ENCODE data around the gene BRSK2.
"Not testable (repeated sequence)": the region's sequence is repeated elsewhere in the genome, so short reads cannot be mapped to it uniquely, and the experiment has no call there.

Gene BRSK2

DNA sequence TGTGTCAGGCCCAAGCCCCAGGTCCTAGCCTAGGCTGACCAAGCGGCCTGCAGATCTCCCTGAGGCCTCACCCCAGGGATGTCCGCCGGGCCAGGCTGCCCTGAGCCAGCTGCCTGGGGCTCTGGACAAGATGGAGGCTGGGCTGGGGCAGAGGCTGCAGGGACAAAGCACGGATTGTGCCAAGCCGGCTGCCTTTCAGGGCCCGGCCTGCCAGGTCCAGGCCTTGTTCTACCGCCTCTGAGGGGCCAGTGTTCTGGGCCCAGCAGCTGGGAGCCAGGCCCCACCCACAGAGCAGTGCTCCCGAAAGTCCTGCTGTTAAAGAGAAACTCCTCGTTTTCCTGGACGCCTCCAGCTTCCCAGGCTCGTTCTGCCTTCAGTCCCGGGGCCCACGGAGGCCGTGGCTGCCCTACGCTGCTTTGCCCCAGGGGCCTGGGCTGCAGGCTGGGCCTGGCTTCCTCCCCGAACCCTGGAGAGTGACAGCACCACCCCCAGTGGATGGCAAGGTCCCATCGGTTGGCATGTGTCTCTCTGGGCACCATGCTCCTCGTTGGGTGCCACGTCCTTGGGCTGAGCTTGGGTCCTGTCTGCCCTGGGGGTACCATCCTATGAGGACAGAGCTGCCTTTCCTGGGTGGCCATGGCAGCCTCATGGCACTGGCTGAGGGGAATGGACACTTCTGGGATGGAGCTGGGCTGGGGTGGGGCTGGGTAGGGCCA lies 7.6 kb downstream of the BRSK2 start:
- DNase-seq: no peak

GRCh38 chr11:1397862-1398527 lies 8.3 kb downstream of the BRSK2 start:
- no peak for DNase-seq

DNA sequence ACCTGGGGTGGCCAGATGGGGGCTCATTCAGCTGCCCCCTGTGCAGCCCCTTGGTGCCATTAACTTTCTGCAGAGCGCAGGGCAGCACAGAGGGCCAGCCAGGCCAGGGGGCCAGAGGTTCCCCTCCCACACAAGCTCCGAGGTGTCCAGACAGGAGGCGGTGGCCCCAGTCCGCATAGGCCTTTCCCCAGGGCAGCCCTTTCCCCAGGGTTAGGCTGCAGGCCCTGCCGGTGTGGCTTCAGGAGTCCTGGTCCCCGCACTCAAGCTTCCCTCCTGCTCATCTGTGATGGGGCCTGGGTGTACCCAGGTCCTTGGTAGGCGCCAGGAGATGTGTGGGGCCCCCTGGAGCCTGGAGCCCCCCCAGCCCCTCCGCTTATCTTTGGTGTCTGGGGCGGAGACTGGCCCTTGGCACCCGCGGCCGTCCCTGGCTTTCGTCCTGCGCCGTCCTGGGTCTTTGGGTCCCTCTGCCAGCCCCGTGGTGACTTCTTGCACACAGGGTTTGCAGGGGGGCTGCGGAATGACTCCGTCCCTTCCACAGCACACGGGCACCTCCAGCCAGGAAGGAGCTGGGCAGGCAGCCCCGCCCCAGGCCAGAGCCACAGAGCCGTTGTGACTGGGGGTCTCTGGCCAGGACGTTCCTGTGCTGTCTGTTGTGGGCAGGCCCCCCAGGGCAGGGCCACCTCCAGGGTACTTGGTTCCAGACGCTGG lies 8.9 kb downstream of the BRSK2 start:
- no peak for DNase-seq

GRCh38 chr11:1399386-1400316 lies 9.9 kb downstream of the BRSK2 start:
- no peak for DNase-seq

- DNase-seq: no peak
Measured at GRCh38 chr11:1400317-1401170, 10.8 kb downstream of the BRSK2 start.

GRCh38 chr11:1401171-1401445 lies 11.4 kb downstream of the BRSK2 start:
- no peak for DNase-seq

DNA sequence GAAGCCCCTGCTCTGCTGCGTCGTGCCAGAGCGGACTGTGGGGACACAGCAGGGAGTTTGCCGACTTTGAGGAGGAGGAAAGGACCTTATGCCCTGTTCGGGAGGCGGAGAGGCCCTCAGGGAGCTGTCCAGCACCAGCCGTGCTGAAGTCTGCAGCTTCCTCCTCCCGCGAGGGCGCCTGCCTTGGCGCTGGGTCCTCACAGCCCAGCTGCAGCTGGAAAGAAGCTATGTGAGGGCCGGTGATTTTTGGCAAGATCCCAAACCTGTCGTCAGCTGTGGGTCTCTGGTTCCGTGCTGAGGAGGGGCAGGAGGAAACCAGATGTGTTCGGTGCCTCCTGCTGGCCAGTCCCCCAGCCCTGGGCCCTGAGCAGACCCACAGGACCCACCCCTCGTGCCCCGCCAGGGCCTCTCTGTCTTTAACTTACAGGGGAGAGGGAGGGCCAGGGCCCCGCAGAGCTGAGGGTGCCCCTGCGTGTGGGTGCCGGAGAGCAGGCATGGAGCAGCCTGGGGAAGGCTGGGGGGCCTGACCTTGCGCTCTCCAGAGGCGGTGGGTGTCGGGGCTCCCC lies 12.0 kb downstream of the BRSK2 start:
- no peak for DNase-seq

DNA sequence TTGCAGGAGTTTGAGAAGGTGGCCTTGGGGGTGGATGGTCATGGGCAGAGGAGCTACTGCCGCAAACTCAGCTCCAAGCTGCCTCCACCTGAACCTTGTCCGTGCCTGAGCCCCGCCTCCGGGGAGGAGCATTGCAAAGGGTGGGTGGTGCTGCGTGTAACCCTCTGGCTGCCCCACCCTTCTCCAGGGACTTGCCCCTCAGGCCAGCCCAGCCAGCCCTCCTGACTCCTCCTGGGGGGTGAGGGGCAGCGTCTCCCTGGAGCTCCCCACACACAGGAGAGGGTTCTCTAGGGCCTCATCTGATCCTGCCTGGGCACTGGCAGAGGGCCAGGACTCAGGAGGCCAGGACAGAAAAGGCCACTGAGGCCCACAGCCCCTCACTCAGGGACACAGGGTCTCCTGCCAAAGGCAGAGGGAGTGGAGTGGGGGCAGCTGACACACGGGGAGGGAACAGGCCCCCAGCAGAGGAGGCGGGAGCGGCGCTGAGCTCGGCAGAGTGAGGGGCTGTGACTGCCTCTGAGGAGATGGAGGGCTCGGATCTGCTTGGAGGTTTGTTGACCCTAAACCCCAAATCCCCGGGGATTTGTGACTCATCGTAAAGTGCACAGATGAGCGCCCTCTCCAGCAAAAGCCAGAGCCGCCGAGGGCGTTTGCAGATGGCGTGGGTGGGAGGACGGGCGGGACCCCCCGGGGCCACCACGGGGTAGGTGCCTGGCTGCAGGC lies 12.8 kb downstream of the BRSK2 start:
- DNase-seq: no peak

GRCh38 chr11:1403078-1403620 lies 13.4 kb downstream of the BRSK2 start:
- no peak for DNase-seq

- DNase-seq: no peak
Measured at GRCh38 chr11:1403721-1404460, 14.2 kb downstream of the BRSK2 start.

GRCh38 chr11:1404461-1405185 lies 14.9 kb downstream of the BRSK2 start:
- no peak for DNase-seq

DNA sequence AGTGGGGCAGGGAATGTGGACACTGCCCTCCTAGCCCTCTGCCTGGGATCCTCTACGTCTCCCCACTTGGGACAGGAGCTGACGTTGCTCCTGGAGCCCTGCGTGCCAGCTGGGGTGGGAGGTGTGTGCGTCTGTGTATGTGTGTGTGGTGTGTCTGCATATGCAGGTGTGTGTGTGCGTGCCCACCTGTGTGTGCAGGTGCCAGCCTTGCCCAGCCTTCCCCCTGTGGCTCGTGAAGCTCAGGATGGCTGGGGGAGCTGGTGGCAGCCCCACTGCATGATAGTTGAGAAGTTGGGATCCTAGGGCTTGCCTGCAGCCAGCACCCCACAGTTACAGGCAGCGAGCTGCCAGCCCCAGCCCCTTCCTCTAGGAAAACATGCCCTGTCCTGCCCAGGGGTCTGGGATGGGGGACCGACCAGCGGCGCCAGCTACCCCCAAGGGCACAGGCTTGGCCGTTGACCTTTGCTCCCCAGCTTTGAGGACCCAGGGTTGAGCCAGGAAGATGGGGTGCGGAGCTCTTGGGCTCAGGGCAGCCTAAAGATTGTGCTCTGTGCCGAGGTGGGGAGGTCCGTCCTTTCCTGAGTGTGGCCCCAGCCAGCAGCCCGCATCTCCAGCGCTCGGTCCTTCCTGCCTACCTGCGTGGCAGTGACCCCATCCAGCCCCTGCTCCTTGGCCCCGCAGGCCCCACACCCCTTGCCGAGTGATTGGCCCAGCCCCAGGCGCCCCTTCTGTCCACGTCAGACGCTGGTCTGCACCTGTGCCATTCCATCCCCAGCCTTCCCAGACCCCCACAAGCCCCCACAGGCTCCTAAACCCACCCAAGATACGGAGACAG lies 15.7 kb downstream of the BRSK2 start:
- no peak for DNase-seq

DNA sequence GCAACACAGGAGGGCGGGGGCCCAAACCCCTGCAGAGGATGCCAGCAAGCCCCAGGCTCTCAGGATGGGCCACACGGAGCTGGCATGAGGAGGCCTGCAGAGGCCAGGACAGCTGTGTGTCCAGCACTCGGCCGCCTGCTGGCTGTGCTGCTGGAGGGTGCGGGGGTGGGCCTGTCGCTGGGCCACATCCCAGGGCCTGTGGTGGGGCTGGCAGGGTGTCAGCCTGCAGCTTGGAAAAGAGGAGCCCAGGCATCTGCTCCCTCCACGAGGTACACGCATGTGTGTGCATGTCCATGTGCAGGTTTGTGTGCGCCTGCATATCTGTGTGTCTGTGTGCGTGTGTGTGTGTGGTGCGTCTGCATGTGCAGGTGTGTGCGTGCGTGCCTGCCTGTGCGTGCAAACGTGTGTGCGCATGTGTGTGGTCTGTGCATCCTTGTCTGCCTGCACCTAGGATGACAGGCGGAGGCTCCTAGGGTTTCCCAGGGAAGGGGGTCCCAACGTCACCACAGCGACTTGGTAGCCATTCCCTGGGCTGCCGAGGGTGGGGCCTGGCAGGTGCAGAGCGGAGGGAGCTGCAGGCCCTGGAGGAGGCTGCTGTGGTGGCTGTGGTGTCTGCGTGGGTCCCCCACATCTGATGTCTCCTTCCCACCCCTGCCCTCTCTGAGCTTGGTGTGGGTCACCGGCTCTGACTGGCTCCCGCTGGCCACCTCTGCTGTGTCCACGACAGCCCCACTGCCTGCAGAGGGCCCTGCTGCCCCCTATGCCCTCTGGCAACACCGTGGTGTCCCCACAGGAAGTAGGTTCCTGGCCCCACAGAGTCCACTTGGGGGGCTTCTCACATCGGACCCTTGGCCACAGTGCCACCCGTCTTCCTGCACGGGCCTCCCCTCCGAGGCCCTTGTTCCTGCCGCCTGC lies 17.1 kb downstream of the BRSK2 start:
- DNase-seq: no peak

GRCh38 chr11:1407668-1408067 lies 17.9 kb downstream of the BRSK2 start:
- DNase-seq: no peak

DNA sequence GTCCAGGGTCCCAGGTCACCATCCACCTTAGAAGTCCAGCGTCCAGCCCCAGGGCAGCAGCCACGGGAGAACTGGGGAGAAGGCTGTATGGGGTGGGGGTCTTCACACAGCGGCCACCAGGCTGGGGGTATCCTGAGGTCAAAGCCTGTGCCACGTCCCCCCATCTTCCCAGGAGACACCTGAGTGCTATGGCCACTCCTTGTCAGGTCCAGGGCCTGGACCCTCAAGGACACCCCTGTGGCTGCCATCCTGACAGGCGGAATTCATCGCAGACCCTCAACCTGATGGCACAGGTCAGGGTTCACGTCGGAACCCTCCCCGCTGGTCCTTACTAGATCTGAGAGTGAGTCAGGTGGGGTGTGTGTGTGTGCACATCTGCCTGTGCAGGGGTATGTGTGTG lies 18.6 kb downstream of the BRSK2 start:
- no peak for DNase-seq

DNA sequence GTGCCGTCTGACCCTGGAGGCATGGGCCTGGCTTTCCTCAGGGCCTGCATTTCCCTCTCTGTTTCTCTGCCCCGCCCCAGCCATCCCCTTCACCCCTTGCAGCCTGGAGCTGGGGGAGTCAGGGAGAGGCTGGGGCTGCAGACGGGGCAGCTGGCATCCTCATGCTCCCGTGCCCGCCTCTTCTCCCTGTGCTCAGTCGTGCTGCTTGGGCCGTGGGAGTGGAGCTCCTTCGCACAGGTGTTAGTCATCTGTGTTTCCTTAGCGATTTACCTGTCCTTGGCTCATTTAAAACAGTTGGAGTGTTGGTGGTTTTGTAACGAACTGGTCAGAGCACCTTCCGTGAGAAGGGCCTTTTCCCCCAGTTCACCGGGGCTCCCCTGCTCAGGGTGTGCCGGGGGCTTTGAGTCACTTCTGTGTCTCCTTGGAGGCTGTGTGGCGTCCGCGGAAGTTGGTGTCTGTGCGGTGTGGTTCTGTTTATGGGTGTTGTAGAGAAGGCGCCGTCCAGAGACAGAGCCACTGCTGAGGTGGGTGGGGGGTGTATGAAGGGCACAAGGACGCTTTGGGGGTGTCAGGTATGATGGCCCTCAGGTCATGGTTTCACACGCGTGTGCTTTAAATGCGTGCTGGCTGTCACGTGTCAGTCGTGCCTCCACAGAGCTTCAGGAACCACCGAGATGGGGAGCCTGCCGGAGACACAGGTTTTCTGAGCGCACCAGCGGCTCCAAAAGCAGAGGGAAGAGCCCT lies 19.5 kb downstream of the BRSK2 start:
- DNase-seq: no peak

DNA sequence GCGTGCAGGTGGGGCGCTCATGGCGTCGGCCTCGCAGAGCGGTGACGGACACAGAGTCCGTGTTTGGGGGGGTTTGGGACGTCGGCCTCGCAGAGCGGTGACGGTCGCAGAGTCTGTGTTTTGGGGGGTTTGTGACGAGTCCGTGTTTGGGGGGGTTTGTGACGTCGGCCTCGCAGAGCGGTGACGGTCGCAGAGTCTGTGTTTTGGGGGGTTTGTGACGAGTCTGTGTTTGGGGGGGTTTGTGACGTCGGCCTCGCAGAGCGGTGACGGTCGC lies 20.1 kb downstream of the BRSK2 start:
- DNase-seq: not testable (repeated sequence)

All from NCI-H526 treated with DMSO at 0.1 percent for 48 hours (cell line).